Panc1 (cell line): ENCODE results near the gene NTRK3. TPM values are rescaled to one million over a fixed set of nuclear protein-coding genes. Genes with fewer than 3 reads are reported as not detected.

Source experiments
- ATAC-seq: fragments of 200-7000 bp; cut with Tn5 transposase; 2 replicates; pipeline ENCODE4 v1.9.1; 2020; ENCODE audit warnings: mild to moderate bottlenecking, moderate library complexity
- BruUV-seq: library from RNA; stranded (reverse); fragments of 400-500 nt; replicated peaks from 2 replicates; lab custom pipeline; 2021; lab: Mats Ljungman, UMichigan
- CTCF ChIA-PET: fragments of 300-600 bp; sonication (Branson Sonifier 250); formaldehyde crosslinking; loops from one replicate; lab custom pipeline; 2022; ENCODE audit warnings: antibody characterized with exemption; lab: Charles Lee
- POLR2A ChIA-PET: fragments of 300-600 bp; sonication (Branson Sonifier 250); formaldehyde crosslinking; loops from one replicate; lab custom pipeline; 2022; ENCODE audit warnings: antibody characterized with exemption; lab: Charles Lee
- DNase-seq: peaks from one replicate; pipeline ENCODE4 v3.0.0-alpha.2; 2010; ENCODE audit warnings: low read depth, low spot score
- H3K27ac ChIP-seq: 2 replicates; pipeline ENCODE4 v1.5.1; 2011; ENCODE audit warnings: mild to moderate bottlenecking, low read length, inconsistent platforms
- H3K27me3 ChIP-seq: fragments of 200-500 bp; sonication (Bioruptor generic); 2 replicates; pipeline ENCODE4 v1.6.0; 2014; ENCODE audit warnings: low read length, inconsistent platforms; ENCODE audit not compliant: control insufficient read depth, insufficient read depth
- H3K36me3 ChIP-seq: fragments of 200-500 bp; sonication (Bioruptor generic); 2 replicates; pipeline ENCODE4 v1.5.1; 2014; ENCODE audit warnings: inconsistent platforms, mild to moderate bottlenecking, low read length, moderate library complexity; ENCODE audit not compliant: control insufficient read depth, insufficient read depth
- H3K4me1 ChIP-seq: 2 replicates; pipeline ENCODE4 v1.5.1; 2011; ENCODE audit warnings: inconsistent platforms, mild to moderate bottlenecking, low read length, moderate library complexity; ENCODE audit not compliant: control insufficient read depth, insufficient read depth
- H3K4me3 ChIP-seq, 2 experiments: 2 replicates each; pipeline ENCODE4 v1.5.1; 2011 to 2012; ENCODE audit warnings: low read depth in 2 of 2, low read length in 2 of 2, mild to moderate bottlenecking in 2 of 2, inconsistent platforms in 1 of 2, moderate library complexity in 1 of 2
- H3K9me3 ChIP-seq: fragments of 200-500 bp; sonication (Bioruptor generic); 2 replicates; pipeline ENCODE4 v1.5.1; 2014; ENCODE audit warnings: low read depth, mild to moderate bottlenecking, inconsistent platforms, low read length, moderate library complexity; ENCODE audit not compliant: control insufficient read depth, insufficient read depth
- POLR2AphosphoS5 ChIP-seq: IDR thresholded peaks from 2 replicates; pipeline ENCODE4 v1.6.1; 2012; ENCODE audit warnings: mild to moderate bottlenecking, low read depth, low read length, moderate library complexity
- SIN3A ChIP-seq: IDR thresholded peaks from 2 replicates; pipeline ENCODE4 v1.6.1; 2012; ENCODE audit warnings: low read depth, mild to moderate bottlenecking, low read length, moderate library complexity, borderline replicate concordance; ENCODE audit not compliant: insufficient read depth
- TCF7L2 ChIP-seq: IDR thresholded peaks from 2 replicates; pipeline ENCODE4 v1.6.1; 2011; ENCODE audit warnings: mild to moderate bottlenecking, low read depth, low read length, inconsistent platforms
- in situ Hi-C: cut with HindIII; loops from 2 replicates; pipeline ENCODE4 v1.10.0; 2016; ENCODE audit warnings: low sequenced_read_pairs, low pct_unique_long_range_greater_than_20kb
- intact Hi-C: fragments of 100-400 bp; cut with micrococcal nuclease; formaldehyde crosslinking; loops from one replicate; pipeline ENCODE4 v1.10.0; 2022; ENCODE audit not compliant: unreplicated experiment
- total RNA-seq: library from RNA; stranded (reverse); gene quantifications from one replicate; pipeline ENCODE4 v1.2.1, GENCODE V29; 2021; ENCODE audit not compliant: unreplicated experiment
- TF ChIP-seq, protein P1 (sequence below), 2 experiments: IDR thresholded peaks; 2 replicates each; pipeline ENCODE4 v1.6.1; 2011 to 2012; ENCODE audit warnings: low read depth in 2 of 2, control low read depth in 1 of 2, low read length in 1 of 2, mild to moderate bottlenecking in 1 of 2, moderate library complexity in 1 of 2; ENCODE audit not compliant: insufficient read depth in 1 of 2
- TF ChIP-seq, protein P2 (sequence below): fragments of 450-650 bp; IDR thresholded peaks from 2 replicates; pipeline ENCODE4 v1.5.1; 2017; ENCODE audit warnings: mild to moderate bottlenecking

NTRK3 gene
- total RNA-seq, 1 experiment from 2014 or later: not detected

DNA sequence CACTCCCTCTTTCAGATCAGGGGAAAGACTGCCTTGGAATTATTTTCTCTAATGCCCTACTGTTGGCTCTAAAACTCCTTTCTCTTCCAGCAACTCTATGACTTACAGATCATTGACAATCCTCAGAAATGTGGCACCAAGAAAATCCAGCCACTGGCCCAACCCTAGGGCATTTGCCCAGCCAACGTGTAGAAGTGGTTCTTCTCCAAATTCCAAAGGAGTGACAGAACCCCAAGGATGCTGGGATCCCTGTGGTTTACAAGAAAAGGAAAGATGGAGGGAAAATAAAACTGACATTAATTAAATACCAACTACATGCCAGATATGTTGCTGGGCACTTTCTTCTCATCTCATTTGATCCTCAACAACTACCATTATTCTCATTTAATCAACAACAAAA is 216.0 kb downstream of the NTRK3 start:
- H3K9me3 ChIP-seq: no peaks in the 10 kb centered on the region
- H3K27ac ChIP-seq: no peak overlapping the region
- ChIA-PET CTCF (no interaction called here), POLR2A (no interaction called here)
- in situ Hi-C loops: no loop called here
- no peak for ATAC-seq
- DNase-seq: no peak
- no peaks in the 10 kb centered on the region for H3K4me1 ChIP-seq
- peaks cover 7% of the 10 kb centered on the region; the same call in 1 of the 2 replicates for H3K27me3 ChIP-seq
- no peaks in the 10 kb centered on the region for H3K36me3 ChIP-seq
- BruUV-seq: no TSS peak
- TF ChIP-seq POLR2AphosphoS5: no peak
- no peak for TF ChIP-seq TCF7L2
- no peak for TF ChIP-seq SIN3A
- TF ChIP-seq, protein P1, sequence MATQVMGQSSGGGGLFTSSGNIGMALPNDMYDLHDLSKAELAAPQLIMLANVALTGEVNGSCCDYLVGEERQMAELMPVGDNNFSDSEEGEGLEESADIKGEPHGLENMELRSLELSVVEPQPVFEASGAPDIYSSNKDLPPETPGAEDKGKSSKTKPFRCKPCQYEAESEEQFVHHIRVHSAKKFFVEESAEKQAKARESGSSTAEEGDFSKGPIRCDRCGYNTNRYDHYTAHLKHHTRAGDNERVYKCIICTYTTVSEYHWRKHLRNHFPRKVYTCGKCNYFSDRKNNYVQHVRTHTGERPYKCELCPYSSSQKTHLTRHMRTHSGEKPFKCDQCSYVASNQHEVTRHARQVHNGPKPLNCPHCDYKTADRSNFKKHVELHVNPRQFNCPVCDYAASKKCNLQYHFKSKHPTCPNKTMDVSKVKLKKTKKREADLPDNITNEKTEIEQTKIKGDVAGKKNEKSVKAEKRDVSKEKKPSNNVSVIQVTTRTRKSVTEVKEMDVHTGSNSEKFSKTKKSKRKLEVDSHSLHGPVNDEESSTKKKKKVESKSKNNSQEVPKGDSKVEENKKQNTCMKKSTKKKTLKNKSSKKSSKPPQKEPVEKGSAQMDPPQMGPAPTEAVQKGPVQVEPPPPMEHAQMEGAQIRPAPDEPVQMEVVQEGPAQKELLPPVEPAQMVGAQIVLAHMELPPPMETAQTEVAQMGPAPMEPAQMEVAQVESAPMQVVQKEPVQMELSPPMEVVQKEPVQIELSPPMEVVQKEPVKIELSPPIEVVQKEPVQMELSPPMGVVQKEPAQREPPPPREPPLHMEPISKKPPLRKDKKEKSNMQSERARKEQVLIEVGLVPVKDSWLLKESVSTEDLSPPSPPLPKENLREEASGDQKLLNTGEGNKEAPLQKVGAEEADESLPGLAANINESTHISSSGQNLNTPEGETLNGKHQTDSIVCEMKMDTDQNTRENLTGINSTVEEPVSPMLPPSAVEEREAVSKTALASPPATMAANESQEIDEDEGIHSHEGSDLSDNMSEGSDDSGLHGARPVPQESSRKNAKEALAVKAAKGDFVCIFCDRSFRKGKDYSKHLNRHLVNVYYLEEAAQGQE (IDR thresholded peaks at IDR 0.05; ENCODE audit: insufficient read depth in 1 of 2, low read depth in 2 of 2, low read length in 1 of 2): no peak
- TF ChIP-seq, protein P2, sequence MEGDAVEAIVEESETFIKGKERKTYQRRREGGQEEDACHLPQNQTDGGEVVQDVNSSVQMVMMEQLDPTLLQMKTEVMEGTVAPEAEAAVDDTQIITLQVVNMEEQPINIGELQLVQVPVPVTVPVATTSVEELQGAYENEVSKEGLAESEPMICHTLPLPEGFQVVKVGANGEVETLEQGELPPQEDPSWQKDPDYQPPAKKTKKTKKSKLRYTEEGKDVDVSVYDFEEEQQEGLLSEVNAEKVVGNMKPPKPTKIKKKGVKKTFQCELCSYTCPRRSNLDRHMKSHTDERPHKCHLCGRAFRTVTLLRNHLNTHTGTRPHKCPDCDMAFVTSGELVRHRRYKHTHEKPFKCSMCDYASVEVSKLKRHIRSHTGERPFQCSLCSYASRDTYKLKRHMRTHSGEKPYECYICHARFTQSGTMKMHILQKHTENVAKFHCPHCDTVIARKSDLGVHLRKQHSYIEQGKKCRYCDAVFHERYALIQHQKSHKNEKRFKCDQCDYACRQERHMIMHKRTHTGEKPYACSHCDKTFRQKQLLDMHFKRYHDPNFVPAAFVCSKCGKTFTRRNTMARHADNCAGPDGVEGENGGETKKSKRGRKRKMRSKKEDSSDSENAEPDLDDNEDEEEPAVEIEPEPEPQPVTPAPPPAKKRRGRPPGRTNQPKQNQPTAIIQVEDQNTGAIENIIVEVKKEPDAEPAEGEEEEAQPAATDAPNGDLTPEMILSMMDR: no peak
- no peak overlapping the region for H3K4me3 ChIP-seq
- intact Hi-C loops: no loop called here

DNA sequence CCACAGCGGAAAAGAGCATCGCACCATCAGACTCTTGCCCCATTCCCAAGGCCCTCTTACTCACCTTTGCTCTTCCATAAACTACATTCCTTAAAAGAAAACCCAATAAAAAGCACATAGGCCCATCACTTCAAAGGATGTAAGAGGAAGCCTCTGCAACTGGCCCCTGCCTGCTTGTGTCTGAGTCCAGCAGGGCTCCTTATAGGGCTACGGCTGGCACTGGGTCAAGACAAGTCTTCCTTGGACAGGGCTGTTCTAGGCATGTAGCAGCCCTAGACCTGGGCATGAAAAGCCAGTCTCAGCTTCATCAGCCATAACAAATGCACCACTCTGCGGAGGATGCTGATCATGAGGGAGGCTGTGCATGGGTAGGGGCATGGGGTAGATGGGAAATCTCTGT is 218.3 kb downstream of the NTRK3 start:
- CTCF ChIA-PET: no interaction called here
- no TSS peak for BruUV-seq
- intact Hi-C loops: no loop called here

More for the DNA sequence above, 218.3 kb downstream of the NTRK3 start:
- peaks cover 12% of the 10 kb centered on the region; the same call in 1 of the 2 replicates for H3K27me3 ChIP-seq
- H3K27ac ChIP-seq: no peak overlapping the region
- POLR2A ChIA-PET: no interaction called here
- no peaks in the 10 kb centered on the region for H3K9me3 ChIP-seq
- TF ChIP-seq, protein P2: no peak
- TF ChIP-seq POLR2AphosphoS5: no peak
- TF ChIP-seq, protein P1 (IDR thresholded peaks at IDR 0.05; ENCODE audit: insufficient read depth in 1 of 2, low read depth in 2 of 2, low read length in 1 of 2): no peak
- no peak for TF ChIP-seq SIN3A
- TF ChIP-seq TCF7L2: no peak
- no peaks in the 10 kb centered on the region for H3K4me1 ChIP-seq
- H3K4me3 ChIP-seq: no peak overlapping the region
- in situ Hi-C loops: no loop called here
- DNase-seq (no peak), ATAC-seq (no peak)
- no peaks in the 10 kb centered on the region for H3K36me3 ChIP-seq
